HG03342 (cell line): ENCODE measurements around the gene TARBP1.

Experiments used
- ATAC-seq: cut with Tn5 transposase; IDR thresholded peaks from one replicate; pipeline ENCODE4 v1.9.1; 2021; ENCODE audit warnings: mild to moderate bottlenecking, moderate library complexity; ENCODE audit not compliant: unreplicated experiment

The TARBP1 gene

DNA sequence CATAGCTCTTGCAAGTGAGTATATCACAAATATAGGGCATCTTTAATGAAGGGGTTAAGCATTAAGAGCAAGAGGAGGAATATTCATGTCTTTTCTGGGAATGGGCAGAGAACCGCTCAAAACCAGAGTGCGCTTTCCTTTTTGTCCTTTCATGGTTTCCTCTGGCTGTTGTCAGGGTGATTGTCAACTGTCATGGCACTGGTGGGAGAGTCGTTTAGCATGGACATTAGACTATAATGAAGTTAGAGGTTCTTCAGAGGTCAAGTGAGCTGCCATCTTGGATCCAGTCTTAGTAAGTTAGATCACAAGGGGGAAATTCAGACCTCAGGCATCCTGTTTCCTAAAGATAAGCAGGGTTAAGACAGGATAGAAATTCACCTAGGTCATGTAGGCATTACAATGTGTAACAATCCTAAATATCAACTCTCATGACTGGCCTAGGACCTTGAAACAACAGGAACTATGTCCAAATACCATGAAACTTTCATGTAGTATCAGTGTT, 117.8 kb downstream of the TARBP1 start:
- ATAC-seq: no peak

DNA sequence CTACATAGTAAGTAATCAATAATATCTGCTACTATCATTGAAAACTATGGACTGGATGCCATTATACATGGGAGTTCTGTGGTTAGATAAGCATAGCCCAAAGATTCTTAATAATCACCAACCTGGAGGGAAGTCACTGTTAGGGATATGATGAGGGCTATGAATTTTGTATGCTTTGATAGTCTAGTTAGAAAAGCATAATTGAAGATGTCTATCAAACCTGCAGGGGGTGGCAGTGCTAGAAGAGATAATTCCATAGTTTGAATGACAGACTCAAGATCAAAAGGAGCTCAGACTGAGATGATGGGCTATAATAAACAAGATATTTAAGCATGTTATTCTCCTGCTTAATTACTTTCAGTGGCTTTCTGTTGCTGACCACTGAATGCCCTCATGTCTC, 121.1 kb downstream of the TARBP1 start:
- ATAC-seq: no peak

DNA sequence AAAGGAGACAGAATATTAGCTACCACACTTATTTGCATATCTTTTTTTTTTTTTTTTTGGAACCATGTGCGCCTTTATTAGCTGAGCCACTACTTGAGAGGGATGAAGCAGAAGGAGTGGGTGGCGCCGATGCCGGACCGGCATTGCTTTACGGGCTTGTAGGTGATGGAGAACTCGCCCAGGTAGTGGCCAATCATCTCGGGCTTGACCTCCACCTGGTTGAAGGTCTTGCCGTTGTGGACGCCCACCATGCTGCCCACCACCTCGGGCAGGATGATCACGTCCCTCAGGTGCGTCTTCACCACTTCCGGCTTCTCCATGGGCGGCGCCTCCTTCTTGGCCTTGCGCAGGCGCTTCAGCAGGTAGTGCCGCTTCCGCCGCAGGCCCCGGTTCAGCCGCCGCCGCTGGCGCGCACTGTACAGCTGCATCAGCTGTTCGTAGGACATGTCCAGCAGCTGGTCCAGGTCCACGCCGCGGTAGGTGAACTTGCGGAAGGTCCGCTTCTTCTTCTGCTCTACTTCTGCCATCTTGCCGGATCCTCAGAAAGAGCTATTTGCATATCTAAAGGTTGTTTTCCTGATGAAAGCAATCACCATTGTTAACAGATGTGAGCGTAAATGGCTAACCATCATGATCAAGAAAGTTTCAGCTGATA, 122.2 kb downstream of the TARBP1 start:
- peak; percentile 59 for ATAC-seq

GRCh38 chr1:234355782-234356510, 123.0 kb downstream of the TARBP1 start:
- ATAC-seq: no peak

- ATAC-seq: no peak
Observed at GRCh38 chr1:234348964-234349363, 130.0 kb downstream of the TARBP1 start.

DNA sequence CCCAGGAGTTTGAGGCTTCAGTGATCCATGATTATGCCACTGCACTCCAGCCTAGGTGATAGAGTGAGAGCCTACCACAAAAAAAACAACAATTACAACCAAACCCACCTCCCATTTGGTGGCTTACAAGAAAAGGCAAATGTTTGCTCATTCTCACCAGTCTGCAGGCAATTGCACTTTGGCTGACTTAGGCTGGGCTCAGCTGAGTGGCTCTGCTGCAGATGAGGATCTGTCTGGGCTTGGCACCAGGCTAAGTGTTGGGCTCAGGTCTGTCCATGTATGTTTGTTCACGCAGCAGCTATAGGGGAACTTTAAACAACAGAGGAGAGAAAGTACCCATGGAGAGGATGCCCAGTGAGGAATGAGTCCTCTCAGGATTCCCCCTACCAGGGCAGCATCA, 133.7 kb downstream of the TARBP1 start:
- no peak for ATAC-seq

GRCh38 chr1:234342774-234343173, 136.2 kb downstream of the TARBP1 start:
- no peak for ATAC-seq
